Caco-2 (cell line): ENCODE results near the gene PDLIM7. TPM values are rescaled to one million over a fixed set of nuclear protein-coding genes. Genes with fewer than 3 reads are reported as not detected.
A peak's percentile ranks its signal among the peaks of the same experiment; 100 is the strongest.

Experiments
- BruUV-seq: library from RNA; stranded (reverse); fragments of 400-500 nt; replicated peaks from 2 replicates; lab custom pipeline; 2021; lab: Mats Ljungman, UMichigan
- CTCF ChIA-PET: fragments of 300-600 bp; sonication (Branson Sonifier 250); formaldehyde crosslinking; loops from one replicate; lab custom pipeline; 2022; ENCODE audit warnings: antibody characterized with exemption; lab: Charles Lee
- POLR2A ChIA-PET: fragments of 300-600 bp; sonication (Branson Sonifier 250); formaldehyde crosslinking; loops from one replicate; lab custom pipeline; 2022; ENCODE audit warnings: antibody characterized with exemption; lab: Charles Lee
- DNase-seq, 2 experiments: peaks; one replicate each; pipeline versions ENCODE4 v3.0.0 to v3.0.0-alpha.2; 2020 to 2022
- H3K27me3 ChIP-seq: replicated peaks from 2 replicates; pipeline ENCODE4 v1.6.0; 2011; ENCODE audit warnings: low read length; ENCODE audit not compliant: control insufficient read depth, insufficient read depth
- H3K36me3 ChIP-seq: 2 replicates; pipeline ENCODE4 v1.5.1; 2011; ENCODE audit warnings: low read length; ENCODE audit not compliant: control insufficient read depth, insufficient read depth
- H3K4me1 ChIP-seq: fragments of 250-450 bp; sonication (Bioruptor Pico); 2 replicates; pipeline ENCODE4 v1.5.1; 2020; ENCODE audit warnings: mild to moderate bottlenecking
- H3K4me3 ChIP-seq: 2 replicates; pipeline ENCODE4 v1.5.1; 2011; ENCODE audit warnings: low read depth, mild to moderate bottlenecking, control low read depth, low read length
- H3K9me3 ChIP-seq: fragments of 250-450 bp; sonication (Bioruptor Pico); 2 replicates; pipeline ENCODE4 v1.5.1; 2020; ENCODE audit warnings: mild to moderate bottlenecking, moderate library complexity
- H3K27ac Mint-ChIP-seq: one replicate; pipeline ENCODE4 v1.8.0; 2022; ENCODE audit warnings: mixed read lengths; ENCODE audit not compliant: unreplicated experiment
- H3K27me3 Mint-ChIP-seq: one replicate; pipeline ENCODE4 v1.8.0; 2022; ENCODE audit warnings: mixed read lengths; ENCODE audit not compliant: insufficient read depth, unreplicated experiment
- H3K36me3 Mint-ChIP-seq: one replicate; pipeline ENCODE4 v1.8.0; 2022; ENCODE audit warnings: mild to moderate bottlenecking, mixed read lengths; ENCODE audit not compliant: insufficient read depth, unreplicated experiment
- H3K4me1 Mint-ChIP-seq: one replicate; pipeline ENCODE4 v1.8.0; 2022; ENCODE audit warnings: low read depth, mixed read lengths; ENCODE audit not compliant: unreplicated experiment
- H3K4me3 Mint-ChIP-seq: one replicate; pipeline ENCODE4 v1.8.0; 2022; ENCODE audit warnings: mild to moderate bottlenecking, moderate library complexity, mixed read lengths; ENCODE audit not compliant: unreplicated experiment
- H3K9me3 Mint-ChIP-seq: one replicate; pipeline ENCODE4 v1.8.0; 2022; ENCODE audit warnings: mixed read lengths; ENCODE audit not compliant: unreplicated experiment
- CTCF ChIP-seq, 2 experiments: fragments of 200-600 bp in 1 of 2; IDR thresholded peaks; 1 replicate in 1 of 2; 2 replicates in 1 of 2; pipeline versions ENCODE4 v1.5.1 to v1.8.0; 2011 to 2022; ENCODE audit warnings: antibody characterized with exemption in 1 of 2, control low read depth in 1 of 2, inconsistent platforms in 1 of 2, low read depth in 1 of 2, low read length in 1 of 2, mild to moderate bottlenecking in 1 of 2, moderate library complexity in 1 of 2; ENCODE audit not compliant: insufficient read depth in 1 of 2, severe bottlenecking in 1 of 2, unreplicated experiment in 1 of 2
- intact Hi-C: fragments of 100-400 bp; cut with micrococcal nuclease; formaldehyde crosslinking; loops from one replicate; pipeline ENCODE4 v1.10.0; 2022; ENCODE audit not compliant: unreplicated experiment
- total RNA-seq: library from RNA; stranded (reverse); gene quantifications from 2 replicates; pipeline ENCODE4 v1.2.3, GENCODE V29; 2022

The PDLIM7 gene
- total RNA-seq, 1 experiment from 2014 or later, result 49.1 TPM

GRCh38 chr5:177484902-177485549 lies 12.4 kb downstream of the PDLIM7 start:
- Histone ChIP-seq H3K9me3 (no peaks in the 10 kb centered on the region), H3K36me3 (no peaks in the 10 kb centered on the region), H3K27me3 (no peaks in the 10 kb centered on the region), H3K4me1 (no peaks in the 10 kb centered on the region), H3K4me3 (no peak overlapping the region)
- Mint-ChIP-seq H3K4me1 (peaks cover 6% of the 10 kb centered on the region), H3K27ac (peak overlapping the region; percentile 32), H3K9me3 (no peaks in the 10 kb centered on the region), H3K4me3 (peak overlapping the region; percentile 5), H3K27me3 (no peaks in the 10 kb centered on the region), H3K36me3 (peaks cover 24% of the 10 kb centered on the region)
- ChIA-PET CTCF (interaction anchor here (1.0 kb wide), 1 partner anchor 28 kb away, joined by 4 read pairs; no protein-coding TSS in a partner anchor), POLR2A (no interaction called here)
- no peak for TF ChIP-seq CTCF (IDR thresholded peaks at IDR 0.05; ENCODE audit: insufficient read depth in 1 of 2, low read depth in 1 of 2, low read length in 1 of 2, severe bottlenecking in 1 of 2, unreplicated experiment in 1 of 2)
- DNase-seq, result no peak
- no TSS peak for BruUV-seq
- intact Hi-C loops, result no loop called here

- Mint-ChIP-seq H3K27ac (peak overlapping the region; percentile 32), H3K4me3 (peak overlapping the region; percentile 5), H3K4me1 (peaks cover 11% of the 10 kb centered on the region), H3K9me3 (no peaks in the 10 kb centered on the region), H3K36me3 (peaks cover 26% of the 10 kb centered on the region), H3K27me3 (no peaks in the 10 kb centered on the region)
- Histone ChIP-seq H3K27me3 (no peaks in the 10 kb centered on the region), H3K4me3 (no peak overlapping the region), H3K9me3 (no peaks in the 10 kb centered on the region), H3K36me3 (no peaks in the 10 kb centered on the region), H3K4me1 (no peaks in the 10 kb centered on the region)
- no peak for TF ChIP-seq CTCF (IDR thresholded peaks at IDR 0.05; ENCODE audit: insufficient read depth in 1 of 2, low read depth in 1 of 2, low read length in 1 of 2, severe bottlenecking in 1 of 2, unreplicated experiment in 1 of 2)
- POLR2A ChIA-PET, result no interaction called here
- intact Hi-C loops, result no loop called here
- no TSS peak for BruUV-seq
- CTCF ChIA-PET, result no interaction called here
- DNase-seq, result no peak
These were observed 13.2 kb downstream of the PDLIM7 start for GRCh38 chr5:177483994-177484901.

GRCh38 chr5:177483042-177483441 lies 14.4 kb downstream of the PDLIM7 start:
- Mint-ChIP-seq H3K4me1 (peaks cover 16% of the 10 kb centered on the region), H3K4me3 (no peak overlapping the region), H3K27me3 (no peaks in the 10 kb centered on the region), H3K36me3 (peaks cover 36% of the 10 kb centered on the region), H3K27ac (no peak overlapping the region), H3K9me3 (no peaks in the 10 kb centered on the region)
- no peak for DNase-seq
- no peaks in the 10 kb centered on the region for H3K4me1 ChIP-seq
- H3K9me3 ChIP-seq, result no peaks in the 10 kb centered on the region
- BruUV-seq, result no TSS peak
- intact Hi-C loops, result no loop called here
- no peaks in the 10 kb centered on the region for H3K27me3 ChIP-seq
- ChIA-PET CTCF (no interaction called here), POLR2A (no interaction called here)
- no peak for TF ChIP-seq CTCF (IDR thresholded peaks at IDR 0.05; ENCODE audit: insufficient read depth in 1 of 2, low read depth in 1 of 2, low read length in 1 of 2, severe bottlenecking in 1 of 2, unreplicated experiment in 1 of 2)
- no peaks in the 10 kb centered on the region for H3K36me3 ChIP-seq
- H3K4me3 ChIP-seq, result no peak overlapping the region
